ENCODE results near the gene VPS16. TPM values are rescaled to one million over a fixed set of nuclear protein-coding genes. Genes with fewer than 3 reads are reported as not detected.

VPS16 gene
- total and polyA plus RNA-seq, 2 donors (not counting 1 experiment from before 2014, with no cell fraction given) = 63.0 to 68.2 TPM

- no peak for DNase-seq
- TF ChIP-seq CTCF (IDR thresholded peaks at IDR 0.05) = no peak
- no peak for TF ChIP-seq EZH2 (IDR thresholded peaks at IDR 0.05; ENCODE audit: borderline replicate concordance, insufficient read depth, low read depth, low read length, poor library complexity, severe bottlenecking)
- Histone ChIP-seq H3K79me2 (ENCODE audit: control insufficient read depth, insufficient read depth, low read length) (peaks cover 26% of the 10 kb centered on the region), H3K36me3 (replicated peaks in 1 of 2; ENCODE audit: control extremely low read depth in 1 of 2, control insufficient read depth in 1 of 2, extremely low read depth in 1 of 2, insufficient read depth in 2 of 2, low read length in 1 of 2) (peaks cover 0 to 2% of the 10 kb centered on the region in 2 experiments), H3K4me3 (ENCODE audit: control extremely low read depth in 1 of 5, extremely low read depth in 1 of 5, insufficient read depth in 1 of 5, low read depth in 2 of 5, low read length in 4 of 5) (no peak overlapping the region), H3K27ac (ENCODE audit: low read length in 2 of 2) (no peak overlapping the region), H4K20me1 (ENCODE audit: control insufficient read depth, insufficient read depth, low read length, poor library complexity, severe bottlenecking) (no peaks in the 10 kb centered on the region), H3K4me2 (replicated peaks; ENCODE audit: low read depth, low read length, poor library complexity, severe bottlenecking) (peak overlapping the region; percentile 93), H3K4me1 (ENCODE audit: control insufficient read depth in 2 of 2, insufficient read depth in 2 of 2, low read length in 2 of 2) (peaks cover 16 to 27% of the 10 kb centered on the region in 2 donors), H3K9me3 (ENCODE audit: control extremely low read depth in 1 of 3, control insufficient read depth in 2 of 3, insufficient read depth in 1 of 3, low read length in 2 of 3) (peaks cover 0 to 3% (median 0%) of the 10 kb centered on the region in 3 donors), H3K9ac (ENCODE audit: low read length) (no peak overlapping the region), H2AFZ (ENCODE audit: insufficient read depth, low read depth, low read length, poor library complexity, severe bottlenecking) (no peak overlapping the region), H3K27me3 (replicated peaks in 1 of 4; ENCODE audit: control extremely low read depth in 1 of 4, control insufficient read depth in 3 of 4, insufficient read depth in 4 of 4, low read length in 3 of 4) (no peaks in the 10 kb centered on the region)
- peak overlapping the region; percentile 91 for H3K4me3 Mint-ChIP-seq
- no peaks in the 10 kb centered on the region for H3K9me3 Mint-ChIP-seq (ENCODE audit: insufficient read depth)
- ATAC-seq (ENCODE audit: low read depth) = no peak
- no peaks in the 10 kb centered on the region for H3K27me3 Mint-ChIP-seq
- CTCF ChIA-PET = interaction anchor here (0.6 to 2.2 kb wide), 3 partner anchors 34 to 1679 kb away, joined by 3 to 7 read pairs (median 3); no protein-coding TSS in a partner anchor
- WGBS (ENCODE audit: insufficient coverage) = 94% methylated on average over 8 of the region's 15 CpGs
- intact Hi-C loops (cut with micrococcal nuclease) = no loop called here
- peak overlapping the region; percentile 88 for H3K27ac Mint-ChIP-seq
- H3K4me1 Mint-ChIP-seq = peaks cover 22% of the 10 kb centered on the region
- POLR2A ChIA-PET = interaction anchor here (0.6 kb wide), 1 partner anchor 369 kb away, joined by 4 read pairs; no protein-coding TSS in a partner anchor
Measured at GRCh38 chr20:2838847-2839671, 1.5 kb upstream of the VPS16 start.
